GM12878 (cell line): ENCODE measurements around the gene SORCS2.

Experiments
- CREB1 ChIP-seq: IDR thresholded peaks from 2 replicates; pipeline ENCODE4 v1.6.1; 2012; ENCODE audit warnings: low read depth, mild to moderate bottlenecking, inconsistent platforms
- CREM ChIP-seq: IDR thresholded peaks from 2 replicates; pipeline ENCODE4 v1.6.1; 2014; ENCODE audit warnings: antibody characterized with exemption, low read depth
- EZH2 ChIP-seq: IDR thresholded peaks from 2 replicates; pipeline ENCODE4 v1.6.1; 2012; ENCODE audit warnings: low read depth, mild to moderate bottlenecking, control low read depth, inconsistent platforms, low read length, borderline replicate concordance; ENCODE audit not compliant: control insufficient read depth
- POLR2A ChIP-seq: IDR thresholded peaks from 2 replicates; pipeline ENCODE4 v1.6.1; 2011; ENCODE audit warnings: low read depth, mild to moderate bottlenecking, low read length
- WRNIP1 ChIP-seq: IDR thresholded peaks from 2 replicates; pipeline ENCODE4 v1.6.1; 2011; ENCODE audit warnings: low read depth, low read length, improper control_type of control experiment, borderline replicate concordance
- ZNF217 ChIP-seq: fragments of 450-650 bp; IDR thresholded peaks from 2 replicates; pipeline ENCODE4 v1.6.1; 2017; ENCODE audit warnings: antibody characterized with exemption, mild to moderate bottlenecking
- TF ChIP-seq, protein P1 (sequence below): fragments of 150-350 bp; IDR thresholded peaks from 2 replicates; pipeline ENCODE4 v1.6.1; 2016; ENCODE audit warnings: low read depth, low read length
- TF ChIP-seq, protein P2 (sequence below), 3 experiments: IDR thresholded peaks in 2 of 3; conservative IDR thresholded peaks in 1 of 3; 2 replicates each; pipeline ENCODE4 v1.5.1; 2011; ENCODE audit warnings: low read depth in 3 of 3, low read length in 3 of 3, mild to moderate bottlenecking in 3 of 3, control low read depth in 2 of 3, moderate library complexity in 2 of 3, inconsistent platforms in 1 of 3, mixed read lengths in 1 of 3; ENCODE audit not compliant: control insufficient read depth in 2 of 3, insufficient read depth in 1 of 3; ENCODE audit errors: extremely low read depth in 1 of 3
- TF ChIP-seq, protein P3 (sequence below): IDR thresholded peaks from 2 replicates; pipeline ENCODE4 v1.6.1; 2011; ENCODE audit warnings: borderline replicate concordance, low read depth, mild to moderate bottlenecking, moderate library complexity, low read length; ENCODE audit not compliant: insufficient read depth, poor library complexity, severe bottlenecking
- TF ChIP-seq, protein P4 (sequence below): IDR thresholded peaks from 2 replicates; pipeline ENCODE4 v1.6.1; 2011; ENCODE audit warnings: borderline replicate concordance, low read depth, mild to moderate bottlenecking, moderate library complexity, mixed read lengths, low read length; ENCODE audit not compliant: insufficient read depth; ENCODE audit errors: extremely low read length

DNA sequence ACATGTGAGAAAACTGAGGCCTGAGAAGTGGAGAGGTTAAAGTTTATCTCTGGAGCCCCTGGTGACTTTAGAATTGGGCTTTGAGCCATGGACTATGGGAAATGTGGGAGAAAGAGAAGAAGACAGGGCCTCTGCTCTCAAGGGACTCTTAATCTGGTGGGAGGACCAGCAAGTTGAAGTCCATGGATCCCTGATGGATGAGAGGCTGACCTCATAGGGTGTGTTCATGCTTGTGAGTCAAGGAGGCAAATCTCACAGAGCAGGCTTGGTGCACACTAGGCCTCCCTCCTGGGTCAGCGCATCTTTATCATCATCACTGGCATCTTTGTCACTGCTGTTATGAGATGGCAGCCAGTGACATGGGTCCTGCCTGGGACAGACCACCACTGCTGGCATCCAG is 535.4 kb downstream of the SORCS2 start:
- TF ChIP-seq POLR2A (no peak), ZNF217 (no peak), EZH2 (no peak), CREM (no peak), CREB1 (no peak), WRNIP1 (no peak)
- TF ChIP-seq, protein P1, sequence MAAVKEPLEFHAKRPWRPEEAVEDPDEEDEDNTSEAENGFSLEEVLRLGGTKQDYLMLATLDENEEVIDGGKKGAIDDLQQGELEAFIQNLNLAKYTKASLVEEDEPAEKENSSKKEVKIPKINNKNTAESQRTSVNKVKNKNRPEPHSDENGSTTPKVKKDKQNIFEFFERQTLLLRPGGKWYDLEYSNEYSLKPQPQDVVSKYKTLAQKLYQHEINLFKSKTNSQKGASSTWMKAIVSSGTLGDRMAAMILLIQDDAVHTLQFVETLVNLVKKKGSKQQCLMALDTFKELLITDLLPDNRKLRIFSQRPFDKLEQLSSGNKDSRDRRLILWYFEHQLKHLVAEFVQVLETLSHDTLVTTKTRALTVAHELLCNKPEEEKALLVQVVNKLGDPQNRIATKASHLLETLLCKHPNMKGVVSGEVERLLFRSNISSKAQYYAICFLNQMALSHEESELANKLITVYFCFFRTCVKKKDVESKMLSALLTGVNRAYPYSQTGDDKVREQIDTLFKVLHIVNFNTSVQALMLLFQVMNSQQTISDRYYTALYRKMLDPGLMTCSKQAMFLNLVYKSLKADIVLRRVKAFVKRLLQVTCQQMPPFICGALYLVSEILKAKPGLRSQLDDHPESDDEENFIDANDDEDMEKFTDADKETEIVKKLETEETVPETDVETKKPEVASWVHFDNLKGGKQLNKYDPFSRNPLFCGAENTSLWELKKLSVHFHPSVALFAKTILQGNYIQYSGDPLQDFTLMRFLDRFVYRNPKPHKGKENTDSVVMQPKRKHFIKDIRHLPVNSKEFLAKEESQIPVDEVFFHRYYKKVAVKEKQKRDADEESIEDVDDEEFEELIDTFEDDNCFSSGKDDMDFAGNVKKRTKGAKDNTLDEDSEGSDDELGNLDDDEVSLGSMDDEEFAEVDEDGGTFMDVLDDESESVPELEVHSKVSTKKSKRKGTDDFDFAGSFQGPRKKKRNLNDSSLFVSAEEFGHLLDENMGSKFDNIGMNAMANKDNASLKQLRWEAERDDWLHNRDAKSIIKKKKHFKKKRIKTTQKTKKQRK = no peak
- TF ChIP-seq, protein P2, sequence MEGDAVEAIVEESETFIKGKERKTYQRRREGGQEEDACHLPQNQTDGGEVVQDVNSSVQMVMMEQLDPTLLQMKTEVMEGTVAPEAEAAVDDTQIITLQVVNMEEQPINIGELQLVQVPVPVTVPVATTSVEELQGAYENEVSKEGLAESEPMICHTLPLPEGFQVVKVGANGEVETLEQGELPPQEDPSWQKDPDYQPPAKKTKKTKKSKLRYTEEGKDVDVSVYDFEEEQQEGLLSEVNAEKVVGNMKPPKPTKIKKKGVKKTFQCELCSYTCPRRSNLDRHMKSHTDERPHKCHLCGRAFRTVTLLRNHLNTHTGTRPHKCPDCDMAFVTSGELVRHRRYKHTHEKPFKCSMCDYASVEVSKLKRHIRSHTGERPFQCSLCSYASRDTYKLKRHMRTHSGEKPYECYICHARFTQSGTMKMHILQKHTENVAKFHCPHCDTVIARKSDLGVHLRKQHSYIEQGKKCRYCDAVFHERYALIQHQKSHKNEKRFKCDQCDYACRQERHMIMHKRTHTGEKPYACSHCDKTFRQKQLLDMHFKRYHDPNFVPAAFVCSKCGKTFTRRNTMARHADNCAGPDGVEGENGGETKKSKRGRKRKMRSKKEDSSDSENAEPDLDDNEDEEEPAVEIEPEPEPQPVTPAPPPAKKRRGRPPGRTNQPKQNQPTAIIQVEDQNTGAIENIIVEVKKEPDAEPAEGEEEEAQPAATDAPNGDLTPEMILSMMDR (IDR thresholded peaks at IDR 0.05 in 2 of 3, conservative IDR thresholded peaks at IDR 0.05 in 1 of 3; ENCODE audit: control insufficient read depth in 2 of 3, extremely low read depth in 1 of 3, insufficient read depth in 1 of 3, low read depth in 3 of 3, low read length in 3 of 3) = no peak
- TF ChIP-seq, protein P3, sequence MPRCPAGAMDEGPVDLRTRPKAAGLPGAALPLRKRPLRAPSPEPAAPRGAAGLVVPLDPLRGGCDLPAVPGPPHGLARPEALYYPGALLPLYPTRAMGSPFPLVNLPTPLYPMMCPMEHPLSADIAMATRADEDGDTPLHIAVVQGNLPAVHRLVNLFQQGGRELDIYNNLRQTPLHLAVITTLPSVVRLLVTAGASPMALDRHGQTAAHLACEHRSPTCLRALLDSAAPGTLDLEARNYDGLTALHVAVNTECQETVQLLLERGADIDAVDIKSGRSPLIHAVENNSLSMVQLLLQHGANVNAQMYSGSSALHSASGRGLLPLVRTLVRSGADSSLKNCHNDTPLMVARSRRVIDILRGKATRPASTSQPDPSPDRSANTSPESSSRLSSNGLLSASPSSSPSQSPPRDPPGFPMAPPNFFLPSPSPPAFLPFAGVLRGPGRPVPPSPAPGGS = no peak
- TF ChIP-seq, protein P4, sequence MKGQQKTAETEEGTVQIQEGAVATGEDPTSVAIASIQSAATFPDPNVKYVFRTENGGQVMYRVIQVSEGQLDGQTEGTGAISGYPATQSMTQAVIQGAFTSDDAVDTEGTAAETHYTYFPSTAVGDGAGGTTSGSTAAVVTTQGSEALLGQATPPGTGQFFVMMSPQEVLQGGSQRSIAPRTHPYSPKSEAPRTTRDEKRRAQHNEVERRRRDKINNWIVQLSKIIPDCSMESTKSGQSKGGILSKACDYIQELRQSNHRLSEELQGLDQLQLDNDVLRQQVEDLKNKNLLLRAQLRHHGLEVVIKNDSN = no peak
